HEK293 (cell line): ENCODE results near the gene CTCFL.

ENCODE experiments used
- CTCF ChIA-PET: fragments of 350-600 bp; formaldehyde crosslinking; extraction: SDS; loops from one replicate; lab custom pipeline; 2021; ENCODE audit warnings: antibody characterized with exemption; lab: Yijun Ruan, JAX
- POLR2A ChIA-PET: fragments of 300-600 bp; formaldehyde crosslinking; extraction: SDS; loops from one replicate; lab custom pipeline; 2020; ENCODE audit warnings: antibody characterized with exemption, inconsistent platforms; lab: Yijun Ruan, JAX
- H3K27ac ChIP-seq: fragments of 200-500 bp; sonication (Bioruptor generic); 2 replicates; pipeline ENCODE4 v1.5.1; 2014; ENCODE audit warnings: low read depth, low read length, control low read depth, inconsistent platforms; ENCODE audit errors: extremely low read depth
- H3K36me3 ChIP-seq, 2 experiments: fragments of 200-500 bp in 1 of 2; sonication (Bioruptor generic) in 1 of 2; 1 replicate in 1 of 2; 2 replicates in 1 of 2; pipeline ENCODE4 v1.5.1; 2014 to 2017; ENCODE audit warnings: inconsistent platforms in 2 of 2, low read length in 2 of 2; ENCODE audit not compliant: control insufficient read depth in 2 of 2, insufficient read depth in 1 of 2
- H3K4me1 ChIP-seq: fragments of 200-500 bp; sonication (Bioruptor generic); 2 replicates; pipeline ENCODE4 v1.5.1; 2014; ENCODE audit warnings: mild to moderate bottlenecking, low read length, inconsistent platforms; ENCODE audit not compliant: control insufficient read depth, insufficient read depth
- H3K4me3 ChIP-seq: 2 replicates; pipeline ENCODE4 v1.5.1; 2011; ENCODE audit warnings: low read depth, mild to moderate bottlenecking, control low read depth, low read length, moderate library complexity
- H3K9me3 ChIP-seq: fragments of 200-500 bp; sonication (Bioruptor generic); 2 replicates; pipeline ENCODE4 v1.5.1; 2014; ENCODE audit warnings: low read depth, low read length, inconsistent platforms; ENCODE audit not compliant: control insufficient read depth, insufficient read depth
- BCL11A ChIP-seq: fragments of 450-650 bp; formaldehyde crosslinking; IDR thresholded peaks from 2 replicates; pipeline ENCODE4 v1.5.1; 2016; ENCODE audit warnings: low read depth, missing biosample characterization, missing genetic modification characterization
- GLI2 ChIP-seq: fragments of 450-650 bp; formaldehyde crosslinking; IDR thresholded peaks from 2 replicates; pipeline ENCODE4; 2017; ENCODE audit warnings: missing biosample characterization, missing genetic modification characterization, low read depth, borderline replicate concordance
- GLIS2 ChIP-seq: fragments of 450-650 bp; formaldehyde crosslinking; IDR thresholded peaks from 2 replicates; pipeline ENCODE4 v1.5.1; 2016; ENCODE audit warnings: missing biosample characterization, missing genetic modification characterization
- KLF7 ChIP-seq: fragments of 450-650 bp; formaldehyde crosslinking; IDR thresholded peaks from 2 replicates; pipeline ENCODE4 v1.5.1; 2016; ENCODE audit warnings: missing biosample characterization, missing genetic modification characterization, borderline replicate concordance
- KLF8 ChIP-seq: fragments of 450-650 bp; formaldehyde crosslinking; IDR thresholded peaks from 2 replicates; pipeline ENCODE4 v1.5.1; 2016; ENCODE audit warnings: missing biosample characterization, missing genetic modification characterization
- SP3 ChIP-seq: fragments of 450-650 bp; formaldehyde crosslinking; IDR thresholded peaks from 2 replicates; pipeline ENCODE4 v1.5.1; 2016; ENCODE audit warnings: missing biosample characterization, missing genetic modification characterization
- ZBTB17 ChIP-seq: fragments of 450-650 bp; formaldehyde crosslinking; IDR thresholded peaks from 2 replicates; pipeline ENCODE4 v1.5.1; 2016; ENCODE audit warnings: missing biosample characterization, missing genetic modification characterization
- ZBTB7A ChIP-seq: fragments of 450-650 bp; formaldehyde crosslinking; IDR thresholded peaks from 2 replicates; pipeline ENCODE4 v1.5.1; 2016; ENCODE audit warnings: low read depth, missing biosample characterization, missing genetic modification characterization
- ZFP37 ChIP-seq: fragments of 450-650 bp; formaldehyde crosslinking; IDR thresholded peaks from 2 replicates; pipeline ENCODE4 v1.5.1; 2016; ENCODE audit warnings: missing biosample characterization, missing genetic modification characterization
- ZNF19 ChIP-seq: fragments of 450-650 bp; formaldehyde crosslinking; IDR thresholded peaks from 2 replicates; pipeline ENCODE4; 2016; ENCODE audit warnings: missing biosample characterization, missing genetic modification characterization, low read depth
- ZNF23 ChIP-seq: fragments of 450-650 bp; formaldehyde crosslinking; IDR thresholded peaks from 2 replicates; pipeline ENCODE4 v1.5.1; 2016; ENCODE audit warnings: missing biosample characterization, missing genetic modification characterization, borderline replicate concordance
- ZNF274 ChIP-seq, 2 experiments: fragments of 200-500 bp in 1 of 2; fragments of 450-650 bp in 1 of 2; sonication (Bioruptor generic) in 1 of 2; formaldehyde crosslinking in 1 of 2; IDR thresholded peaks; 2 replicates each; pipeline versions ENCODE4 v1.5.1 to v1.6.1; 2014 to 2016; ENCODE audit warnings: borderline replicate concordance in 1 of 2, inconsistent platforms in 1 of 2, low read length in 1 of 2, missing biosample characterization in 1 of 2, missing genetic modification characterization in 1 of 2
- ZNF324 ChIP-seq: fragments of 450-650 bp; formaldehyde crosslinking; IDR thresholded peaks from 2 replicates; pipeline ENCODE4 v1.5.1; 2016; ENCODE audit warnings: missing biosample characterization, missing genetic modification characterization
- ZNF37A ChIP-seq: fragments of 450-650 bp; IDR thresholded peaks from 2 replicates; pipeline ENCODE4 v1.5.1; 2018; ENCODE audit warnings: missing biosample characterization, missing genetic modification characterization
- ZNF426 ChIP-seq: fragments of 450-650 bp; formaldehyde crosslinking; IDR thresholded peaks from 2 replicates; pipeline ENCODE4 v1.5.1; 2017; ENCODE audit warnings: missing biosample characterization, missing genetic modification characterization, mild to moderate bottlenecking, inconsistent platforms, moderate library complexity
- ZNF433 ChIP-seq: fragments of 450-650 bp; formaldehyde crosslinking; IDR thresholded peaks from 2 replicates; pipeline ENCODE4 v1.5.1; 2016; ENCODE audit warnings: missing biosample characterization, missing genetic modification characterization, low read depth
- ZNF626 ChIP-seq: fragments of 450-650 bp; sonication (Bioruptor Pico); formaldehyde crosslinking; IDR thresholded peaks from 2 replicates; pipeline ENCODE4 v1.5.1; 2018; ENCODE audit warnings: missing biosample characterization, missing genetic modification characterization, inconsistent platforms
- ZSCAN30 ChIP-seq: fragments of 450-650 bp; IDR thresholded peaks from 2 replicates; pipeline ENCODE4 v1.5.1; 2018; ENCODE audit warnings: missing biosample characterization, mild to moderate bottlenecking, missing genetic modification characterization, moderate library complexity
- TF ChIP-seq, protein P1 (sequence below): fragments of 450-650 bp; formaldehyde crosslinking; conservative IDR thresholded peaks from 2 replicates; pipeline ENCODE4 v1.5.1; 2016; ENCODE audit warnings: low read depth, missing biosample characterization, missing genetic modification characterization

The CTCFL gene

GRCh38 chr20:57483287-57484050 is 41.5 kb downstream of the CTCFL start:
- ChIA-PET CTCF (no interaction called here), POLR2A (no interaction called here)
- Histone ChIP-seq H3K4me3 (no peak overlapping the region), H3K9me3 (no peaks in the 10 kb centered on the region), H3K27ac (no peak overlapping the region)
- TF ChIP-seq ZBTB7A (tag by site-specific recombination): no peak
- TF ChIP-seq, all 188 proteins: peak for 0
- H3K4me1 ChIP-seq: no peaks in the 10 kb centered on the region
- H3K36me3 ChIP-seq: no peaks in the 10 kb centered on the region

DNA sequence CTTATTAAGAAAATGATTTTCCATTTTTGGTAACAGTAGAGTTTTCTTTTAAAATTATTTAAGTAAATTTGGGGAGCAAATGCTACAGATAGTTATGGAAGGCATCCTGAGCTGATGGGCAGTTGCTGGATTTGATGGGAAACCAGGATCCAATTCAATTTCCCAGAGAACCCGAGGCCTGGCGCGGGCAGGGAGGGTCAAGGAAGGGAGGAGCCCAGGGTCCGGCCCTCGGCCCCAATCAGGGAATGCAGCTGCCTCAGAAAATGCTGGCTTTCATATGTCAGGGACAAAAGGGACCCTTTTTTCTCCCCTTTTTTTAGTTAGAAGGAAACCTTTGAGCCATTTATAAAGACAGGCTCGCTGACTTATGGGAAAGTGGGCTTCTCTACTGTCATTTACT is 42.1 kb downstream of the CTCFL start:
- TF ChIP-seq, protein P1, sequence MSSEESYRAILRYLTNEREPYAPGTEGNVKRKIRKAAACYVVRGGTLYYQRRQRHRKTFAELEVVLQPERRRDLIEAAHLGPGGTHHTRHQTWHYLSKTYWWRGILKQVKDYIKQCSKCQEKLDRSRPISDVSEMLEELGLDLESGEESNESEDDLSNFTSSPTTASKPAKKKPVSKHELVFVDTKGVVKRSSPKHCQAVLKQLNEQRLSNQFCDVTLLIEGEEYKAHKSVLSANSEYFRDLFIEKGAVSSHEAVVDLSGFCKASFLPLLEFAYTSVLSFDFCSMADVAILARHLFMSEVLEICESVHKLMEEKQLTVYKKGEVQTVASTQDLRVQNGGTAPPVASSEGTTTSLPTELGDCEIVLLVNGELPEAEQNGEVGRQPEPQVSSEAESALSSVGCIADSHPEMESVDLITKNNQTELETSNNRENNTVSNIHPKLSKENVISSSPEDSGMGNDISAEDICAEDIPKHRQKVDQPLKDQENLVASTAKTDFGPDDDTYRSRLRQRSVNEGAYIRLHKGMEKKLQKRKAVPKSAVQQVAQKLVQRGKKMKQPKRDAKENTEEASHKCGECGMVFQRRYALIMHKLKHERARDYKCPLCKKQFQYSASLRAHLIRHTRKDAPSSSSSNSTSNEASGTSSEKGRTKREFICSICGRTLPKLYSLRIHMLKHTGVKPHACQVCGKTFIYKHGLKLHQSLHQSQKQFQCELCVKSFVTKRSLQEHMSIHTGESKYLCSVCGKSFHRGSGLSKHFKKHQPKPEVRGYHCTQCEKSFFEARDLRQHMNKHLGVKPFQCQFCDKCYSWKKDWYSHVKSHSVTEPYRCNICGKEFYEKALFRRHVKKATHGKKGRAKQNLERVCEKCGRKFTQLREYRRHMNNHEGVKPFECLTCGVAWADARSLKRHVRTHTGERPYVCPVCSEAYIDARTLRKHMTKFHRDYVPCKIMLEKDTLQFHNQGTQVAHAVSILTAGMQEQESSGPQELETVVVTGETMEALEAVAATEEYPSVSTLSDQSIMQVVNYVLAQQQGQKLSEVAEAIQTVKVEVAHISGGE (tag by site-specific recombination): no peak
- no peak for TF ChIP-seq ZNF37A (tag by site-specific recombination)
- no peak for TF ChIP-seq ZNF324 (tag by site-specific recombination)
- no peak for TF ChIP-seq KLF8
- TF ChIP-seq GLI2: no peak
- TF ChIP-seq ZNF433 (tag by site-specific recombination): no peak
- no peak for TF ChIP-seq ZNF23 (tag by site-specific recombination)
- TF ChIP-seq KLF7 (tag by site-specific recombination): no peak
- TF ChIP-seq GLIS2: no peak
- TF ChIP-seq SP3 (tag by site-specific recombination): no peak
- no peak for TF ChIP-seq ZBTB17
- TF ChIP-seq BCL11A (tag by site-specific recombination): no peak
- Histone ChIP-seq H3K9me3 (no peaks in the 10 kb centered on the region), H3K4me1 (no peaks in the 10 kb centered on the region), H3K4me3 (no peak overlapping the region), H3K27ac (no peak overlapping the region), H3K36me3 (no peaks in the 10 kb centered on the region)
- ChIA-PET CTCF (no interaction called here), POLR2A (no interaction called here)

- Histone ChIP-seq H3K27ac (no peak overlapping the region), H3K4me1 (no peaks in the 10 kb centered on the region), H3K4me3 (no peak overlapping the region), H3K36me3 (no peaks in the 10 kb centered on the region), H3K9me3 (no peaks in the 10 kb centered on the region)
- TF ChIP-seq ZNF626 (tag by site-specific recombination): no peak
- POLR2A ChIA-PET: no interaction called here
- CTCF ChIA-PET: no interaction called here
Measured at GRCh38 chr20:57482148-57482547, 42.8 kb downstream of the CTCFL start.

- Histone ChIP-seq H3K9me3 (no peaks in the 10 kb centered on the region), H3K27ac (no peak overlapping the region), H3K4me1 (no peaks in the 10 kb centered on the region), H3K36me3 (no peaks in the 10 kb centered on the region), H3K4me3 (no peak overlapping the region)
- ChIA-PET POLR2A (no interaction called here), CTCF (interaction anchor here (0.6 to 0.8 kb wide), 2 partner anchors 17 to 112 kb away, joined by 3 read pairs; no protein-coding TSS in a partner anchor)
- TF ChIP-seq ZFP37 (tag by site-specific recombination) (no peak), ZNF426 (tag by site-specific recombination) (no peak), ZNF19 (no peak), ZSCAN30 (no peak), ZNF274 (IDR thresholded peaks at IDR 0.05; ENCODE audit: low read length) (no peak), ZNF274 (tag by site-specific recombination; IDR thresholded peaks at IDR 0.05; ENCODE audit: borderline replicate concordance) (no peak)
Measured at GRCh38 chr20:57481281-57481711, 43.6 kb downstream of the CTCFL start.
